IMR-90 (cell line): ENCODE results near the gene LIMCH1. TPM values are rescaled to one million over a fixed set of nuclear protein-coding genes. Genes with fewer than 3 reads are reported as not detected.

ENCODE experiments used
- ATAC-seq: fragments of 200-7000 bp; cut with Tn5 transposase; 2 replicates; pipeline ENCODE4 v1.9.1; 2020; ENCODE audit warnings: low read depth, mild to moderate bottlenecking, moderate library complexity
- BruUV-seq: library from RNA; stranded (reverse); fragments of 400-500 nt; replicated peaks from 2 replicates; lab custom pipeline; 2021; lab: Mats Ljungman, UMichigan
- CTCF ChIA-PET: fragments of 300-600 bp; formaldehyde crosslinking; extraction: SDS; loops from one replicate; lab custom pipeline; 2021; ENCODE audit warnings: antibody characterized with exemption; lab: Yijun Ruan, JAX
- POLR2A ChIA-PET: fragments of 300-600 bp; sonication (Branson Sonifier 250); formaldehyde crosslinking; loops from one replicate; lab custom pipeline; 2022; ENCODE audit warnings: antibody characterized with exemption; ENCODE audit not compliant: unreplicated experiment; lab: Charles Lee
- DNase-seq: peaks from one replicate; pipeline ENCODE4 v3.0.0; 2013
- H2AFZ ChIP-seq: replicated peaks from 2 replicates; pipeline ENCODE3; 2013; ENCODE audit warnings: low read length, mild to moderate bottlenecking; ENCODE audit not compliant: poor library complexity
- H2AK5ac ChIP-seq: 2 replicates; pipeline ENCODE4 v1.6.1; 2013; ENCODE audit warnings: low read depth, low read length, inconsistent platforms
- H2AK9ac ChIP-seq: replicated peaks from 2 replicates; pipeline ENCODE3; 2013; ENCODE audit warnings: mild to moderate bottlenecking, low read depth, low read length, moderate library complexity; ENCODE audit not compliant: poor library complexity
- H2BK120ac ChIP-seq: 2 replicates; pipeline ENCODE4 v1.6.1; 2013; ENCODE audit warnings: low read depth, low read length, inconsistent platforms
- H2BK15ac ChIP-seq: 3 replicates; pipeline ENCODE4 v1.6.1; 2013; ENCODE audit warnings: low read depth, low read length, inconsistent platforms
- H2BK20ac ChIP-seq: 2 replicates; pipeline ENCODE4 v1.6.1; 2013; ENCODE audit warnings: low read depth, mild to moderate bottlenecking, inconsistent platforms, low read length, moderate library complexity
- H2BK5ac ChIP-seq: 2 replicates; pipeline ENCODE4 v1.6.1; 2013; ENCODE audit warnings: mild to moderate bottlenecking, low read depth, low read length, inconsistent platforms; ENCODE audit not compliant: poor library complexity, severe bottlenecking
- H3K14ac ChIP-seq: replicated peaks from 2 replicates; pipeline ENCODE4 v1.6.1; 2013; ENCODE audit warnings: low read depth, low read length, inconsistent platforms
- H3K18ac ChIP-seq: 2 replicates; pipeline ENCODE4 v1.6.1; 2013; ENCODE audit warnings: low read depth, low read length, control low read depth
- H3K23ac ChIP-seq: 2 replicates; pipeline ENCODE4 v1.6.1; 2013; ENCODE audit warnings: low read depth, low read length, inconsistent platforms
- H3K27ac ChIP-seq: 2 replicates; pipeline ENCODE4 v1.5.1; 2013; ENCODE audit warnings: mild to moderate bottlenecking, control low read depth, low read length; ENCODE audit not compliant: insufficient read depth
- H3K27me3 ChIP-seq: 2 replicates; pipeline ENCODE4 v1.6.1; 2013; ENCODE audit warnings: low read length; ENCODE audit not compliant: control insufficient read depth, insufficient read depth
- H3K36me3 ChIP-seq: 2 replicates; pipeline ENCODE4 v1.6.1; 2013; ENCODE audit warnings: low read length, mixed read lengths; ENCODE audit not compliant: control insufficient read depth, insufficient read depth
- H3K4ac ChIP-seq: 2 replicates; pipeline ENCODE4 v1.6.1; 2013; ENCODE audit warnings: low read depth, low read length, inconsistent platforms
- H3K4me1 ChIP-seq: 2 replicates; pipeline ENCODE4 v1.6.1; 2013; ENCODE audit warnings: low read length, mixed read lengths; ENCODE audit not compliant: control insufficient read depth, insufficient read depth
- H3K4me2 ChIP-seq: 2 replicates; pipeline ENCODE4 v1.6.1; 2013; ENCODE audit warnings: low read depth, mild to moderate bottlenecking, control low read depth, low read length, moderate library complexity
- H3K4me3 ChIP-seq: 2 replicates; pipeline ENCODE4 v1.5.1; 2013; ENCODE audit warnings: low read depth, mild to moderate bottlenecking, control low read depth, low read length, moderate library complexity; ENCODE audit not compliant: insufficient read depth
- H3K56ac ChIP-seq: 2 replicates; pipeline ENCODE4 v1.6.1; 2013; ENCODE audit warnings: low read length, inconsistent platforms; ENCODE audit not compliant: insufficient read depth; ENCODE audit errors: extremely low read depth
- H3K79me1 ChIP-seq, 2 experiments: 2 replicates each; pipeline ENCODE4 v1.6.1; 2013; ENCODE audit warnings: low read length in 2 of 2, inconsistent platforms in 1 of 2, low read depth in 1 of 2
- H3K9ac ChIP-seq: 2 replicates; pipeline ENCODE4 v1.6.1; 2013; ENCODE audit warnings: low read depth, low read length, control low read depth
- H3K9me1 ChIP-seq: 2 replicates; pipeline ENCODE4 v1.6.1; 2013; ENCODE audit warnings: low read length, inconsistent platforms; ENCODE audit not compliant: insufficient read depth
- H3K9me3 ChIP-seq: 2 replicates; pipeline ENCODE4 v1.6.1; 2013; ENCODE audit warnings: low read length; ENCODE audit not compliant: control insufficient read depth, insufficient read depth
- H4K20me1 ChIP-seq: 2 replicates; pipeline ENCODE4 v1.6.1; 2013; ENCODE audit warnings: low read length, inconsistent platforms; ENCODE audit not compliant: insufficient read depth
- H4K5ac ChIP-seq: 2 replicates; pipeline ENCODE4 v1.6.1; 2013; ENCODE audit warnings: mild to moderate bottlenecking, low read depth, low read length, control low read depth
- H4K8ac ChIP-seq, 2 experiments: 2 replicates each; pipeline ENCODE4 v1.6.1; 2013; ENCODE audit warnings: low read depth in 2 of 2, low read length in 2 of 2, control low read depth in 1 of 2, inconsistent platforms in 1 of 2
- H4K91ac ChIP-seq: 2 replicates; pipeline ENCODE4 v1.6.1; 2013; ENCODE audit warnings: low read depth, low read length, inconsistent platforms; ENCODE audit not compliant: insufficient read depth
- BHLHE40 ChIP-seq: fragments of 150-350 bp; IDR thresholded peaks from 2 replicates; pipeline ENCODE4 v1.6.1; 2016; ENCODE audit warnings: mild to moderate bottlenecking, low read depth, low read length
- CEBPB ChIP-seq: IDR thresholded peaks from 2 replicates; pipeline ENCODE4 v1.6.1; 2012; ENCODE audit warnings: low read depth, low read length, improper control_type of control experiment
- CHD1 ChIP-seq: IDR thresholded peaks from 2 replicates; pipeline ENCODE4 v1.6.1; 2012; ENCODE audit warnings: low read depth, low read length, improper control_type of control experiment
- CTCF ChIP-seq: conservative IDR thresholded peaks from 2 replicates; pipeline ENCODE4 v1.5.1; 2012; ENCODE audit warnings: mild to moderate bottlenecking, low read depth, low read length, improper control_type of control experiment
- ELK1 ChIP-seq: fragments of 150-350 bp; IDR thresholded peaks from 2 replicates; pipeline ENCODE4 v1.6.1; 2016; ENCODE audit warnings: low read depth, mild to moderate bottlenecking, low read length, moderate library complexity, borderline replicate concordance
- FOS ChIP-seq: fragments of 150-350 bp; IDR thresholded peaks from 2 replicates; pipeline ENCODE4 v1.6.1; 2016; ENCODE audit warnings: low read depth, low read length
- MAFK ChIP-seq: IDR thresholded peaks from 2 replicates; pipeline ENCODE4 v1.6.1; 2012; ENCODE audit warnings: low read depth, low read length, improper control_type of control experiment
- MAZ ChIP-seq: IDR thresholded peaks from 2 replicates; pipeline ENCODE4 v1.6.1; 2012; ENCODE audit warnings: low read depth, mild to moderate bottlenecking, low read length, improper control_type of control experiment, moderate library complexity, borderline replicate concordance
- MXI1 ChIP-seq: IDR thresholded peaks from 2 replicates; pipeline ENCODE4 v1.6.1; 2012; ENCODE audit warnings: low read depth, mild to moderate bottlenecking, low read length, moderate library complexity, borderline replicate concordance
- NFE2L2 ChIP-seq: fragments of 150-350 bp; IDR thresholded peaks from 2 replicates; pipeline ENCODE4 v1.6.1; 2016; ENCODE audit warnings: low read depth, mild to moderate bottlenecking, low read length
- POLR2A ChIP-seq: IDR thresholded peaks from 2 replicates; pipeline ENCODE4 v1.6.1; 2012; ENCODE audit warnings: mild to moderate bottlenecking, low read depth, low read length
- RAD21 ChIP-seq: IDR thresholded peaks from 2 replicates; pipeline ENCODE4 v1.6.1; 2012; ENCODE audit warnings: low read length, improper control_type of control experiment
- RCOR1 ChIP-seq: IDR thresholded peaks from 2 replicates; pipeline ENCODE4 v1.6.1; 2012; ENCODE audit warnings: mild to moderate bottlenecking, low read length, improper control_type of control experiment; ENCODE audit not compliant: insufficient replicate concordance
- RFX5 ChIP-seq: IDR thresholded peaks from 2 replicates; pipeline ENCODE4 v1.8.0; 2012; ENCODE audit warnings: low read depth, mild to moderate bottlenecking, low read length, moderate library complexity
- SMC3 ChIP-seq: fragments of 150-350 bp; IDR thresholded peaks from 2 replicates; pipeline ENCODE4 v1.6.1; 2016; ENCODE audit warnings: low read depth, mild to moderate bottlenecking, antibody characterized with exemption, low read length, moderate library complexity
- WGBS, 2 experiments: methylation state at CpG; one replicate each; pipeline versions ENCODE4 v1.1.5 to v1.1.7; 2013; ENCODE audit warnings: missing lambda C conversion rate in 2 of 2; ENCODE audit not compliant: insufficient read length in 1 of 2; ENCODE audit errors: extremely low coverage in 2 of 2; 5-methylcytosine and 5-hydroxymethylcytosine counted together
- dilution Hi-C: fragments of 300-500 bp; cut with HindIII; formaldehyde crosslinking; loops from one replicate; pipeline ENCODE4 v1.14.3; 2018; ENCODE audit warnings: low sequenced_read_pairs; ENCODE audit not compliant: unreplicated experiment
- in situ Hi-C: fragments of 300-500 bp; cut with MboI; formaldehyde crosslinking; loops from 3 replicates; pipeline ENCODE4 v1.14.3; 2019; ENCODE audit warnings: low sequenced_read_pairs, inconsistent platforms, mixed read lengths
- intact Hi-C: fragments of 100-400 bp; cut with micrococcal nuclease; formaldehyde crosslinking; loops from 2 replicates; pipeline ENCODE4 v1.10.0; 2022
- polyA plus RNA-seq, 3 experiments: library from polyadenylated mRNA; depleted of rRNA; stranded (reverse); fragments of >200 nt; gene quantifications; 2 replicates each; pipeline ENCODE4 v1.2.3, GENCODE V29; 2012; ENCODE audit warnings: low replicate concordance in 1 of 3
- total RNA-seq: library from RNA; depleted of rRNA; stranded (reverse); fragments of >200 nt; gene quantifications from 2 replicates; pipeline ENCODE4 v1.2.3, GENCODE V29; 2012

The LIMCH1 gene
- total and polyA plus RNA-seq, 2 of the 4 experiments (the other 2 are of a cell fraction), result 0.89 to 2.9 TPM

DNA sequence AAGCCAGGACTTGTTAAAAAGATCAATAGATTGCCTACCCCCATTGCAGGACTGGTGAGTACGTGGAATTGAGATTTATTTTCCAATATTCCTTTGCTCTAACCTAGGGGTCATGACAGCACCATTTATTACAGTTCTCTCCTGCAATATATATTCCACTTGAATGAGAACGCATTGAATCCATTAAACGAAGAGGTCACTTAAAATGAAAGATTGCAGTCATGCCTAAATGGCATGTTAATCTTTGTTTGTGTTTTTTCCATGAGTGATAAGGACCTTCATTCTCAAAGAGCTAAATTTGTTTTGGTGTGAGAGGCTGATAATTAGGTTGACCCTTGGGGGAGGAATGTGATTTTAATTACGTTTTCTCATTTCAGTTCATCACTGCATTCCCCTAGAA, 13.5 kb upstream of the LIMCH1 start:
- Histone ChIP-seq H3K56ac (no peak overlapping the region), H4K5ac (no peak overlapping the region), H3K79me1 (no peaks in the 10 kb centered on the region), H2BK15ac (no peak overlapping the region), H4K8ac (no peak overlapping the region), H2AFZ (no peak overlapping the region), H2BK20ac (no peak overlapping the region), H3K27me3 (no peaks in the 10 kb centered on the region), H3K4me1 (no peaks in the 10 kb centered on the region), H3K23ac (no peak overlapping the region), H2BK5ac (no peak overlapping the region), H3K9me1 (no peaks in the 10 kb centered on the region), H2AK5ac (no peak overlapping the region), H2AK9ac (no peak overlapping the region), H4K20me1 (no peaks in the 10 kb centered on the region), H3K27ac (no peak overlapping the region), H3K4me3 (no peak overlapping the region), H3K9ac (no peak overlapping the region), H4K91ac (no peak overlapping the region), H3K14ac (no peak overlapping the region), H3K36me3 (no peaks in the 10 kb centered on the region), H3K4me2 (no peak overlapping the region), H2BK120ac (no peak overlapping the region), H3K18ac (no peak overlapping the region), H3K4ac (no peak overlapping the region), H3K9me3 (no peaks in the 10 kb centered on the region)
- no peak for ATAC-seq
- DNase-seq, result no peak
- dilution Hi-C loops (no loop called here), intact Hi-C loops (no loop called here), in situ Hi-C loops (no loop called here)
- TF ChIP-seq CTCF (no peak), CHD1 (no peak), ELK1 (no peak), BHLHE40 (no peak), RFX5 (no peak), RAD21 (no peak), FOS (no peak), CEBPB (no peak), RCOR1 (no peak), MAZ (no peak), NFE2L2 (no peak), MXI1 (no peak), POLR2A (no peak), MAFK (no peak), SMC3 (no peak)
- ChIA-PET POLR2A (no interaction called here), CTCF (no interaction called here)
- no CpG with 5 or more reads among the region's 4 CpGs for WGBS, 2 experiments
- no TSS peak for BruUV-seq
